Activated CD4-positive, alpha-beta memory T cell treated with anti-CD3 and anti-CD28 coated beads for 36 hours (primary cell): Measurements from ENCODE around the gene UTY. TPM values are rescaled to one million over a fixed set of nuclear protein-coding genes. Genes with fewer than 3 reads are reported as not detected.

ENCODE experiments used
- CTCF ChIA-PET: fragments of 350-600 bp; sonication (Branson Sonifier 250); formaldehyde crosslinking; loops from one replicate; lab custom pipeline; 2021; ENCODE audit warnings: antibody characterized with exemption, inconsistent platforms; lab: Charles Lee
- POLR2A ChIA-PET: fragments of 350-600 bp; sonication (Branson Sonifier 250); formaldehyde crosslinking; loops from one replicate; lab custom pipeline; 2021; ENCODE audit warnings: antibody characterized with exemption; lab: Charles Lee
- DNase-seq: peaks from one replicate; pipeline ENCODE4 v3.0.0-alpha.2; 2020
- H3K27ac Mint-ChIP-seq: one replicate; pipeline ENCODE4 v1.8.0; 2021; ENCODE audit warnings: mixed read lengths
- H3K27me3 Mint-ChIP-seq: one replicate; pipeline ENCODE4 v1.8.0; 2021; ENCODE audit warnings: mixed read lengths
- H3K36me3 Mint-ChIP-seq: one replicate; pipeline ENCODE4 v1.8.0; 2021; ENCODE audit warnings: mixed read lengths
- H3K4me1 Mint-ChIP-seq: one replicate; pipeline ENCODE4 v1.8.0; 2021; ENCODE audit warnings: low read depth, mixed read lengths
- H3K4me3 Mint-ChIP-seq: one replicate; pipeline ENCODE4 v1.8.0; 2021; ENCODE audit warnings: mild to moderate bottlenecking, mixed read lengths
- H3K9me3 Mint-ChIP-seq: one replicate; pipeline ENCODE4 v1.8.0; 2021; ENCODE audit warnings: mixed read lengths
- intact Hi-C: fragments of 100-400 bp; cut with micrococcal nuclease; formaldehyde crosslinking; loops from one replicate; pipeline ENCODE4 v1.15.1; 2023
- total RNA-seq, 2 experiments: library from RNA; stranded (reverse); gene quantifications; one replicate each; pipeline ENCODE4 v1.2.3, GENCODE V29; 2021

The UTY gene
- total RNA-seq = 10 to 100 TPM; 16.0 to 18.3 TPM

- H3K36me3 Mint-ChIP-seq = peaks cover 15% of the 10 kb centered on the region
- CTCF ChIA-PET = interaction anchor here (1.0 kb wide), 1 partner anchor 44 kb away, joined by 3 read pairs; no protein-coding TSS in a partner anchor
These were observed at the start of gene UTY for GRCh38 chrY:13479828-13480227. UTY (minus strand) TSS chrY:13480033; CDS start chrY:13479665, 368 bp downstream.

GRCh38 chrY:13520474-13520873 is 40.6 kb upstream of the UTY start:
- ChIA-PET CTCF (no interaction called here), POLR2A (interaction anchor here (0.5 kb wide), 1 partner anchor 28 kb away, joined by 3 read pairs; no protein-coding TSS in a partner anchor)
- H3K27ac Mint-ChIP-seq = no peak overlapping the region
- H3K4me3 Mint-ChIP-seq = no peak overlapping the region
- no peak for DNase-seq
- intact Hi-C loops = no loop called here
- H3K27me3 Mint-ChIP-seq = no peaks in the 10 kb centered on the region
- H3K36me3 Mint-ChIP-seq = no peaks in the 10 kb centered on the region
- no peaks in the 10 kb centered on the region for H3K9me3 Mint-ChIP-seq
- peaks cover 2% of the 10 kb centered on the region for H3K4me1 Mint-ChIP-seq

More at GRCh38 chrY:13479828-13480227, at the start of gene UTY:
- H3K27me3 Mint-ChIP-seq = no peaks in the 10 kb centered on the region
- H3K9me3 Mint-ChIP-seq = no peaks in the 10 kb centered on the region
- POLR2A ChIA-PET = interaction anchor here (1.0 to 1.8 kb wide), 3 partner anchors 109 to 271 kb away, joined by 3 to 6 read pairs (median 4); partner anchors contain the start of gene TMSB4Y
- peak within 1 kb of the TSS; percentile 95 for H3K27ac Mint-ChIP-seq
- peak within 1 kb of the TSS; percentile 90 for H3K4me3 Mint-ChIP-seq
- peak; percentile 84 for DNase-seq
- intact Hi-C loops = loop anchor here (1.0 to 10.0 kb wide), 7 partner anchors 43 to 862 kb away; partner anchors contain the start of genes DDX3Y and TMSB4Y
- H3K4me1 Mint-ChIP-seq = peaks cover 14% of the 10 kb centered on the region

GRCh38 chrY:13501215-13501614 is 21.4 kb upstream of the UTY start:
- DNase-seq = no peak
- no peaks in the 10 kb centered on the region for H3K4me1 Mint-ChIP-seq
- H3K27ac Mint-ChIP-seq = no peak overlapping the region
- H3K27me3 Mint-ChIP-seq = no peaks in the 10 kb centered on the region
- H3K36me3 Mint-ChIP-seq = no peaks in the 10 kb centered on the region
- POLR2A ChIA-PET = no interaction called here
- intact Hi-C loops = no loop called here
- H3K4me3 Mint-ChIP-seq = no peak overlapping the region
- H3K9me3 Mint-ChIP-seq = no peaks in the 10 kb centered on the region
- CTCF ChIA-PET = no interaction called here

- POLR2A ChIA-PET = no interaction called here
- no peak overlapping the region for H3K4me3 Mint-ChIP-seq
- intact Hi-C loops = no loop called here
- no peaks in the 10 kb centered on the region for H3K9me3 Mint-ChIP-seq
- no peaks in the 10 kb centered on the region for H3K27me3 Mint-ChIP-seq
- peaks cover 6% of the 10 kb centered on the region for H3K4me1 Mint-ChIP-seq
- H3K36me3 Mint-ChIP-seq = no peaks in the 10 kb centered on the region
- H3K27ac Mint-ChIP-seq = no peak overlapping the region
- CTCF ChIA-PET = no interaction called here
- no peak for DNase-seq
These were observed 13.9 kb upstream of the UTY start for GRCh38 chrY:13493737-13494136.

GRCh38 chrY:13492408-13492807 is 12.6 kb upstream of the UTY start:
- H3K4me1 Mint-ChIP-seq = peaks cover 9% of the 10 kb centered on the region
- CTCF ChIA-PET = no interaction called here
- H3K9me3 Mint-ChIP-seq = no peaks in the 10 kb centered on the region
- POLR2A ChIA-PET = interaction anchor here (0.6 kb wide), 1 partner anchor 28 kb away, joined by 3 read pairs; no protein-coding TSS in a partner anchor
- intact Hi-C loops = no loop called here
- H3K27me3 Mint-ChIP-seq = no peaks in the 10 kb centered on the region
- H3K4me3 Mint-ChIP-seq = no peak overlapping the region
- H3K36me3 Mint-ChIP-seq = no peaks in the 10 kb centered on the region
- no peak for DNase-seq
- no peak overlapping the region for H3K27ac Mint-ChIP-seq

- Mint-ChIP-seq H3K27ac (no peak overlapping the region), H3K4me3 (no peak overlapping the region), H3K4me1 (peaks cover 9% of the 10 kb centered on the region), H3K9me3 (no peaks in the 10 kb centered on the region), H3K27me3 (no peaks in the 10 kb centered on the region), H3K36me3 (no peaks in the 10 kb centered on the region)
- POLR2A ChIA-PET = no interaction called here
- CTCF ChIA-PET = no interaction called here
- no peak for DNase-seq
- intact Hi-C loops = no loop called here
These were observed 8.9 kb upstream of the UTY start for GRCh38 chrY:13488738-13489137.

- peak; percentile 74 for DNase-seq
- peak overlapping the region; percentile 90 for H3K4me3 Mint-ChIP-seq
- H3K4me1 Mint-ChIP-seq = peaks cover 19% of the 10 kb centered on the region
- intact Hi-C loops = loop anchor here (1.0 to 10.0 kb wide), 5 partner anchors 42 to 863 kb away; no protein-coding TSS in a partner anchor
- no peaks in the 10 kb centered on the region for H3K9me3 Mint-ChIP-seq
- H3K27me3 Mint-ChIP-seq = no peaks in the 10 kb centered on the region
- H3K36me3 Mint-ChIP-seq = peaks cover 15% of the 10 kb centered on the region
- H3K27ac Mint-ChIP-seq = peak overlapping the region; percentile 95
- POLR2A ChIA-PET = interaction anchor here (1.0 to 1.8 kb wide), 3 partner anchors 108 to 271 kb away, joined by 3 to 6 read pairs (median 4); partner anchors contain the start of gene TMSB4Y
- CTCF ChIA-PET = interaction anchor here (1.0 kb wide), 1 partner anchor 43 kb away, joined by 3 read pairs; no protein-coding TSS in a partner anchor
These were observed 617 bp downstream of the UTY start for GRCh38 chrY:13479121-13479711.

- Mint-ChIP-seq H3K4me3 (peak overlapping the region; percentile 90), H3K36me3 (peaks cover 16% of the 10 kb centered on the region), H3K9me3 (no peaks in the 10 kb centered on the region), H3K27me3 (no peaks in the 10 kb centered on the region), H3K4me1 (peaks cover 24% of the 10 kb centered on the region), H3K27ac (peak overlapping the region; percentile 95)
- intact Hi-C loops = loop anchor here (2.0 to 10.0 kb wide), 4 partner anchors 41 to 864 kb away; no protein-coding TSS in a partner anchor
- CTCF ChIA-PET = interaction anchor here (1.0 kb wide), 1 partner anchor 42 kb away, joined by 3 read pairs; no protein-coding TSS in a partner anchor
- POLR2A ChIA-PET = interaction anchor here (0.7 to 1.8 kb wide), 2 partner anchors 13 to 226 kb away, joined by 3 to 6 read pairs; partner anchors contain the start of gene TMSB4Y
- peak; percentile 47 for DNase-seq
These were observed 1.6 kb downstream of the UTY start for GRCh38 chrY:13478126-13478785.

GRCh38 chrY:13474997-13475396 is 4.8 kb downstream of the UTY start:
- H3K36me3 Mint-ChIP-seq = peaks cover 25% of the 10 kb centered on the region
- DNase-seq = no peak
- peaks cover 44% of the 10 kb centered on the region for H3K4me1 Mint-ChIP-seq
- intact Hi-C loops = loop anchor here (2.0 to 10.0 kb wide), 4 partner anchors 78 to 867 kb away; no protein-coding TSS in a partner anchor
- H3K27me3 Mint-ChIP-seq = no peaks in the 10 kb centered on the region
- CTCF ChIA-PET = interaction anchor here (0.8 to 1.8 kb wide), 2 partner anchors 38 to 132 kb away, joined by 4 to 5 read pairs; no protein-coding TSS in a partner anchor
- H3K27ac Mint-ChIP-seq = peak overlapping the region; percentile 74
- H3K4me3 Mint-ChIP-seq = no peak overlapping the region
- POLR2A ChIA-PET = interaction anchor here (0.9 kb wide), 1 partner anchor 11 kb away, joined by 4 read pairs; no protein-coding TSS in a partner anchor
- no peaks in the 10 kb centered on the region for H3K9me3 Mint-ChIP-seq

GRCh38 chrY:13451572-13451971 is 28.3 kb downstream of the UTY start:
- Mint-ChIP-seq H3K36me3 (peaks cover 14% of the 10 kb centered on the region), H3K27me3 (no peaks in the 10 kb centered on the region), H3K9me3 (no peaks in the 10 kb centered on the region), H3K27ac (no peak overlapping the region), H3K4me3 (no peak overlapping the region), H3K4me1 (peaks cover 49% of the 10 kb centered on the region)
- DNase-seq = no peak
- ChIA-PET POLR2A (no interaction called here), CTCF (no interaction called here)
- intact Hi-C loops = no loop called here

GRCh38 chrY:13450596-13451130 is 29.2 kb downstream of the UTY start:
- Mint-ChIP-seq H3K4me1 (peaks cover 51% of the 10 kb centered on the region), H3K9me3 (no peaks in the 10 kb centered on the region), H3K27ac (no peak overlapping the region), H3K27me3 (no peaks in the 10 kb centered on the region), H3K4me3 (no peak overlapping the region), H3K36me3 (peaks cover 17% of the 10 kb centered on the region)
- POLR2A ChIA-PET = no interaction called here
- CTCF ChIA-PET = no interaction called here
- DNase-seq = no peak
- intact Hi-C loops = no loop called here
